NCI-H226 (cell line): ENCODE data around the gene BCO1.

ENCODE experiments used
- DNase-seq: peaks from one replicate; pipeline ENCODE4 v3.0.0-alpha.2; 2015

The BCO1 gene

DNA sequence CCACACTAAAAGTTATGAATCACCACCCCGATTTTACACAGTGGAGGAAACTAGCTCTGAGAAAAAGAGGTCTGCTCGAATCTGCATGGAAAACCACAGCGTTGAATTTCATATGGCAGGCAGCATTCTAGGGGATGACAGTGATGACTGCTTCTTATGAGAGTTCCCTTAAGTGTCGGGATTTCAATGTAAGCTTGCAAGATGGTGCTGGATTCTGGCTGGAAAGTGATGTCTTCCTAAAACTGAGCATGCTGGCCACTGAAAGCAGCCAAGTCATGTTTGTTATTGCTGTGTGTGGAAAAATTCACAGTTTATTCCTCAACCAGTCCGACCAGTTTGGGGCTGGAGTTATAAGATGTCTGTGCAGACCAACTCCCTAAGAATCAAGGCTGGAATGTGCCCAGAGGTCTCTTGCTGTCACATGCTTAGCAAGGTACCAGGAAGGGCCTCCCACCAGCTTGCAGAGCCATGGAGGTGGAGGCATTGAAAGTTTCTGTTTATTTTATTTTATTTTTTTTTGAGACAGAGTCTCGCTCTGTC, 39.1 kb downstream of the BCO1 start:
- DNase-seq: no peak

DNA sequence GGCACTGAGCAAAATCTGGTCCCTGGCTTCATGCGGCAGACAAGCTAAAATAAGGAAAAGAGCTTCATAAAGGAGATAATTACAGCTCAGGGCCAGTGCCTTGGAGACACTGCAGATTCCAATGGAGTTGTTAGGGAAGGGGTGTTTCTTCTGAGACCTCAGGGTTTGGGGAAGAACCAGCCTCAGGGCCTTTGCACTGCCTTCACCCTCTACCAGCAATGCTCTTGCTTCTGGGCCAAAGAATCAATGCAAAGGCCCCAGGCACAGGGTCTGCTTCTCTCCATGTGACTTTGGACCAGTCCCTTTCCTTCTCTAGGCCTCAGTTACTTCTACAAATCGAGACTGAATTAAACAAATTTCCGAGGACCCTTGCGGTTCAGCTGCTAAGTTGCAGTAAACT, 40.0 kb downstream of the BCO1 start:
- no peak for DNase-seq

DNA sequence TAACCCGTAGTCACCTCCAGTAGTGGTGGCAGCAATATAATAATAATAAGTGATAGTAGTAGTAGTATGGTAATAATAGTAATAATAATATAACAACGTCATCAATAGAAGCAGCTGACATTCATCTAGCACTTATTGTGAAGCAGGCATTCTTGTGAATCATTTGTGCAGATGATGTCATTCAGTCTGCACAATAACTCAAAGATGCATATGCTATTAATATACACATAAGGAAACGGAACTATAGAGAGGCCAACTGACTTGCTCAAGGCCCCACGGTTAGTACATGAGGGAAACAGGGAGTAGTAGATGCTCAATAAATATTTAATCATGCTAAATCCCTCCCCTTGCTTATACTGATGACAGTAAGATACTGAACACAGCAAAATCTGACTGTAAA, 40.9 kb downstream of the BCO1 start:
- DNase-seq: no peak

DNA sequence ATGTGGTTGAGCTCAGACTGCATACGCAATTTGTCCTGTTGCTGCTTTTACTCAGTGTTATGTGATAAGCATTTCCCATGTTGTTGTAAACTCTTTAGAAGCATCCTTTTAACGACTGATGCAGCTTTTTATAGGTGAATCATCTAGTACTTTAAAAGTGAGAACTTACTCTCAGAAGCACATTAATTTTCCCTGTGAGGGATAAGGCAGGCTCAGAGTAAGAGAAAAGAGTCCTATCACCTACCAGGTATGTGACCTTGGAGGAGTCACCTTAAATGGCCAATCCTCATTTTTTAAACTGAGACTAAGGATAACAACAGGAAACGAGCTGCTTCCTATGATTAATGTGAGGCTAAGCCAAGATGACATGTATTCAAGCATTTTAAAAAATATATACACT, 41.9 kb downstream of the BCO1 start:
- DNase-seq: peak; percentile 73

DNA sequence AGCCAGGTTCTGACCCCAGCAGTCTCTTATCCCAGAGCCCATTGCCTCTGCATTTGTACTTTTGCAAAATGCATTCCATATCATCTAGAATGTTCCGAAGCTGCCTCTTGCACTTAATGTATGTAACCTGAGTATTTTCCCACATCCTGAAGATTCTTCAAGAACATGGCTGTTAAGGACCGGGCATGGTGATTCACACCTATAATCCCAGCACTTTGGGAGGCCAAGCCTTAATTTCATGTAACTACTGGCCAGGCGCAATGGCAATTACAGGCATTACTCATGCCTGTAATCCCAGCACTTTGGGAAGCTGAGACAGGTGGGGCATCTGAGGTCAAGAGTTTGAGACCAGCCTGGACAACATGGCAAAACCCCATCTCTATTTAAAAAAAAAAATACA, 44.6 kb downstream of the BCO1 start:
- DNase-seq: no peak

DNA sequence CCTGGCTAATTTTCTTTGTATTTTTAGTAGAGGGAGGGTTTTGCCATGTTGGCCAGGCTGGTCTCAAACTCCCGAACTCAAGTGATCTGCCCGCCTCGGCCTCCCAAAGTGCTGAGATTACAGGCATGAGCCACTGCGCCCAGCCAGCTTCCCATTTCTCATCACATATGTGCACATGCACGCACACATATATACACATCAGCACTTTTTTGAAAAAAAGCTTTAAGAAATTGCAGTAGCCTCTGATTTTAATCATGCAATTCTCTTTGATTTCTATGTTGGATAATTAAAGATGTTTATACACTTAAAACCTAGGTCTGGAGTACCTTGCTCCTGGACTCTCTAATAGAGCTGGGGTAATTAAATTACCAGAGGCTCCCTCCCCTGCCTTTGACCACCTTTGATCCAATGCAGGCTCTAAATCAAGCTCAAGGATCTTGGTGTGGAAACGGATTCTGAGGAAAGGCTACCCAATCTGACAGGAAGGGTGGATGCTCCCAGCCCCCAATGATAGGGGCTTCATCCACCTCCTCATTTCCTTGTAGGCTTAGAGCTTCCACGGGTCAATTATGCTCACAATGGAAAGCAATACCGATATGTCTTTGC, 46.6 kb downstream of the BCO1 start:
- DNase-seq: no peak

DNA sequence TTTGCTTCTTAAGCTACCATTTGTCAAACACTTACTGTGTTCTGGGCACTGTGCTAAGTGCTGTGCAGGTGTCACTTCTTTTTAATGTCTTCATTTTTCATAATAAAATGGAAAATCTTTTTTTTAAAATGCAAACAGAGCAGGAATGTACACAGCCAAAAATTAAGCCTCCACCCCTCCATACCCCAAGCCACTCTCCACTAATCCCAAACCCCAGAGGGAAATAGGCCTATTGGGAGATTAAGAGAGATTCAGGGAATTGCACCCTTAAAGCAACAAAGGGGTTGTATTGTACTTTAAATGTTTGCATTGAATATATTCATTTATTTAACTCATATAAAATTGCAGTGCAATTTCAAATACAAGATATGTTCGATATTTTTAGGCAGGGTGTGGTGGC, 47.7 kb downstream of the BCO1 start:
- DNase-seq: no peak

DNA sequence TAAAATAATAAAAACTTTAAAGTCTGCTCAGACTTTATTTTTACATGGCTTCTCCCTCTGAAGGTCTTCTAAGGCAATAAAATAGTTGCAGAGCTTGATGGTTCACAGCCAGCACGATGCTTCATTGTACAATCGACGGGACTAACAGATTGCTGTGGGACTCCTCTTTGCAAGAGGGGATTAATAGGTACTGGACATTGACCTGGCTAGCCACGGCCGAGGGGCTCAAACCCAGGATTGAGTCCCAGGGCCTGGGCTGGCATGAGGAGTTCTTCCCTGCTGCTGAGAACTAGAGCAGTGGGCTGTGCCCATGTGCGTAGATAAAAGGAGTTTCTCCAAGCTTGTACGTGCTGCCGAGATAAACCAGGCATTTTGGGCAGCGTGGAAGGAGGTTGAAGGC, 52.6 kb downstream of the BCO1 start:
- no peak for DNase-seq

DNA sequence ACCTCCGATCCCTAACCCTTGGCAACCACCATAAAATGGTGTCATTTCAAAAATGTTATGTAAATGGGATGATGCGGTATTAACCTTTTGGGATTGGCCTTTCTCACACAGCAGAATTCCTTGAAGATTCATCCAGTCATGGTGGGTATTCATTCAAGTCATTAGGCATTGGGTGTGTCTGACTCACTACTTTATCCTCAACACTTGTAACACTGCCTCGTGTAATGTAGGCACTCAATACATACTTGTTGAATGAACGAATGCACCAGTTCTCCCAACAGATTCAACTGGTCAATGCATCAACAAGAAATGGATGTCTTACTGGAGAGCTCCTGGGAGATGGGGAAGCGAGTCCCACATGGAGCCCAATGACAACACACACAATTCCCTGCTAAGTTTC, 54.4 kb downstream of the BCO1 start:
- DNase-seq: peak; percentile 59

DNA sequence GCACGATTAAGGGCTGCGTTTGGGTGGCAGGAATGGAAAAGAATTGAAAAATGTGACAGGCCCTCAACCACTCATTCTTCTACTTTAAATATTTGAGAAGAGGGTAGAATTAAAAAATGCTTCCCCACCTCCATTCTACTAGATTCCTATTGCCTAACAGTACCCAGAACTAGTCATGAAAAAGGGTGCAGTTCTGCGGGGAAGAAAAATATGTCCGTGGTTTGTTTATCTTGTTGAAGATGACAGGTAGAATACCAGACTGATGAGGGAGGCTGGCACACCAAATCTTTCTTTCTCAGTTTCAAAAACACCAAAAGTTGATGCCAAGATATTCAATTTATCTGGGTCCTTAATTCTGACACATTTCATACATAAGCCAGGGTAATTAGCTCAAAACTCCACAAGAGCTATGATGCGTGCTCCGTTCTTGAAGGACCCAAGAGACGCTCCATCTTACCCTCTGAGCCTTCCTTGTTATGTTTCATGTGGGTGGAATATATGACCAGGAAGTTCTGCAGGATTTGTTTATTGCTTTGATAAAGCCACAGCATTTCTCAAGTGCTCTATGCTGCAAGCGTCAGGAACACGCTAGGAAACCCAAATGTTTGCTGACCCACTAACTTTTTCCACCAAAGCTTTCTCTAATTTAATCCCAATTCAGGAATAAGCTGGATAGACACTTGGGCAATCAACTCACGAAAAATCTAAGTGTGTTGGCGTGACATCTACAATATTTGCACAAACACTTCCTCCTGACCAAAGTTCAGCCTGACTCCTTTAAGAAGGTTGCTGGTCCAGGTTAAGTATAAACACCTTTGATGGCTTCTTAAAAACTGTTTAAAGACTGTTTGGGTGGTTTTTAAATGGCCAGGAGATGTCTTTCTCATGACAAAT, 55.7 kb downstream of the BCO1 start:
- peak; percentile 82 for DNase-seq

DNA sequence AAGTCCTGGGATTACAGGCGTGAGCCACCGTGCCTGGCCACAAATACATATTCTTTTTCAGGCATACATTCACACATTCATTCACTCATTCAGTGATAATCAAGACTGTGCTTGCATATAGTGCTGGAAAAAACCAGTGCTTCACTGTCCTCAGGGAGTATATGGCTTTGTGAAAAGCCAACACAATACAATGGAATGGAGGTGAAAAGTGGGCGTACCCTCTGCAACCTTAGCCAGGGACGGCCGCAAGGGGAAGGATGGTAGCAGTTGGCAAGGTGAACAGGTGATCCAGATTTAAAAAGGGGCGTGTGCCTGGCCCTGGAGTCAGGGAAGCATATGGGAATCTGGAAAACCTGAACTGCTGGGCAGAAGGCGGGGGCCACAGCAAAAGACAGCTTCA, 58.1 kb downstream of the BCO1 start:
- no peak for DNase-seq

DNA sequence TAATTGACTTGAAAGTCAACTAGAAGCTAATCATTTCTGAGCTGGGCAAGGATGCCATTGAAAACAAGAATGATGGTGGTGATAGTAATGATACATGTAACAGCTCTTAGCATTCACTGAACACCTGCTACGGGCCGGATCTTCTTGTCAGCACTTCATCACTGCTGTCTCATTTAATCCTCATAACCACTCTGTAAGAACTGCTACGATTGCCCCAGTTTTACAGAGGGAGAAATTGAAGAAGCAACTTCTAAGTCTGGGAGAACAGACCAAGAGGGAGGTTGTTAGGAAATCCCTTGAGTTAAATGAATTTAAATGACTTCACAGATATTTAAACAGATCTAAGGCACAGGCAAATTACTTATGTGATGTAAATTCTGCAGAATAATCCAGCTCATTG, 69.3 kb downstream of the BCO1 start:
- no peak for DNase-seq

DNA sequence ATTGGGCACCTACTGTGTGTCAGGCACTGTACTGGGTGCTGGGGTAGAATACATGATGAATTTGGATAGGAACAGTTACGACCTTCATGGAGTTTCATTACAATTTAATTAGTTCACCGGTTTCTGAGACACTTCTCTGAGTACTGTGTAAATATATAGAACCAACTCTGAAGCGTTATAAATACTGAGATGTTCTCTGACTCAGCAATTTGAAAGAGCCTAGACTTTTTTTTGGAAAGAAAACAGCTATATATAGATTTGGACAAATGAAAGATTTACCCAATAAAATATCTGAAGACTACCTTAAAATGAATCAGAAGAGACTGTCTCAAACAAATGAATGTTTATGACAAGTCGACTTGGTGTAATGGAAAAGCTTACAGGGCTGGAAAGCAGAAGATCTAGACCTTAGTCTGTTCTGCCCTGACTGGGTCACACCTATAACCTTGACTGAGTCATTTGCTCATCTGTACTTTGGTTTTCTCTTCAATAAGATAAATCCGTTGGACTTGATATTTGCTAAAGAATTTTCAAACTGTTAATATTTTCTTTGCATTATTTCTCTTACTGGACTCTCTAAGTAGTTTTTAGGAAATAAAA, 71.7 kb downstream of the BCO1 start:
- DNase-seq: no peak

DNA sequence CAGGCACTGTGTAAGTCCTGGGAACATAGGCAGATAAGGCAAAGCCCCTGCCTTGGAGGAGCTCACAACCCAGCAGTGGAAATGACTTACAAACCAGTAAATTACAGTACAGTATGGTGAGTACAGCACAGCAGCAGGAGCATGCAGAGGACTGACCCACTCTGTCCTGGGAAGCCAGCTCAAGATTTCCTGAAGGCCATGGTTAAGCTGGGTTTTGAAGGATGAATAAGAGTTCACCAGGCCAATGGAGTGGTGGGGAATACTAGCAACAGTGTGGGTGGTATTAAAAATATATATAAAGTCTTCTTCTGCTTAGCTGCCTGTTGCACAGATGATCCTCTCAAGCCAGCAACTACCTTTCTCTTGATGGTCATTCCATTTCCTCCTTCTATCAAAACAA, 73.3 kb downstream of the BCO1 start:
- DNase-seq: no peak

DNA sequence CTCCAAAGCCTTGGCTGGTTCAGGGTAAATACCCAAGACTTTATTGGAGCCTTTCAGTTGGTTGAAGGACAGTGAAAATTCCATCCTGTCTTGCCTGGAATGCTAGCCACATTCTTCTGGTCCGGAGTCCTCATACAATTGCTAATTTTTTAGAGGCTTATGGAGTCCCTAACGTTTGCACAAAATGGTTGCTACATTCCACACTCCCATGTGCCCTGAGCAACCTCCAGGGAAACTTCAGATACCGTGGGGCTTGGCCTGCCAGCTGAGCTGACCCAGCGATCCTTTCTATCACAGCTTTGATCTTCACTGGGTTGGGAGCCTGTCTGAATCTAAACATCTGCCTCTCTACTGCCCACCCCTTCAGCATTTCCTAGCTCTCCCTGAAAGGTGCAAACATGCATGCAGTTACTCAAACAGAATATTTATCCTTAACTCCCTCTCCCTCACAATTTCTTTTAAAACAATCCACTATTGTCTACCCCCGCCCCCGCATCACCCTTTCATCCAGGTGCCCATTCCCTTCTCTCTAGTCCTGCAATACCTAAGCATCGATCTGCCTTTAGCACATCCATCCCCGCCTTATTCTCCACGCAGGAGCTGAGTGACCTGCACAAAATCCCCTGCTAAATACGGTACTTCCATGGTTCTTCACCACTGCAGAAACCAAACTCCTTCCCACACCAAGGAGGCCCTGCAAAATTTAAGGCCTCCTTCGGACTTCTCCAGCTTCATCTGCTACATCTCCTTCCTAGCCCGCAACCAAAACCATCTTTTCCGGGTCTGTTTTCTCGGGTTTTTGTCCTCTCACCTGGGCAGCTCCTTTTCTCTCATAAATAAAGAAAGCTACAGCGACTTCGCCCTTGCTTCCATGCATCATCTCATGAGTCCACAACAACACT, 75.5 kb downstream of the BCO1 start:
- no peak for DNase-seq

DNA sequence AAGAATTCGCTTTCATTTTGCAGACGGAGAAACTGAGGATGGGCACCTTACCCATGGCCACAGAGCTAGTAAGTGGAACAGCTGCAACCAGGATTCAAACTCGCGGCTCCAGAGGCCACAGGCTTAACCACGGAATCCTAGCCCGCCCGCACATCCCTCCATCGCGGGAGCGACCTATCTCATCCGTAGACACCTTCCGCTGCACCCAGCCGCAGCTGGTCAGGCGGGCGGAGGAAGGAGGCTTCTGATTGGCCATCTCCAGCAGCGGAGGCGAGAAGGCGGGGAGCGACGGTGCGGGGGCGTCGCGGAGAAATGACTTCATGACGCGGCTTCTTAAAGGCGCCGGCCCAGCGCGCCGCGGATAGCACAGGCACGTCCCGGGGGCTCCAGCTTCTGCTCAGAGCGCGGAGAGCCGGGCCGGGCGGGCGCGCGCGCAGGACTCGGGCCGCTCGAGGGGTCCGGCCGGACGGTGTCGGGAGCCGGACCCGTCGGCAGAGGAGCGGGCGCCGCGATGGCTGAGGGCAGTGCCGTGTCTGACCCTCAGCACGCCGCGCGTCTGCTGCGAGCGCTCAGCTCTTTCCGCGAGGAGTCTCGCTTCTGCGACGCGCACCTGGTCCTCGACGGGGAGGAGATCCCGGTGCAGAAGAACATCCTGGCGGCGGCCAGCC, 76.2 kb downstream of the BCO1 start, which contains the start of gene GAN:
GAN (plus strand) TSS at position 360 of the 668 bp plus-strand sequence; CDS start at position 512, 152 bp downstream.
- DNase-seq: peak; percentile 96

DNA sequence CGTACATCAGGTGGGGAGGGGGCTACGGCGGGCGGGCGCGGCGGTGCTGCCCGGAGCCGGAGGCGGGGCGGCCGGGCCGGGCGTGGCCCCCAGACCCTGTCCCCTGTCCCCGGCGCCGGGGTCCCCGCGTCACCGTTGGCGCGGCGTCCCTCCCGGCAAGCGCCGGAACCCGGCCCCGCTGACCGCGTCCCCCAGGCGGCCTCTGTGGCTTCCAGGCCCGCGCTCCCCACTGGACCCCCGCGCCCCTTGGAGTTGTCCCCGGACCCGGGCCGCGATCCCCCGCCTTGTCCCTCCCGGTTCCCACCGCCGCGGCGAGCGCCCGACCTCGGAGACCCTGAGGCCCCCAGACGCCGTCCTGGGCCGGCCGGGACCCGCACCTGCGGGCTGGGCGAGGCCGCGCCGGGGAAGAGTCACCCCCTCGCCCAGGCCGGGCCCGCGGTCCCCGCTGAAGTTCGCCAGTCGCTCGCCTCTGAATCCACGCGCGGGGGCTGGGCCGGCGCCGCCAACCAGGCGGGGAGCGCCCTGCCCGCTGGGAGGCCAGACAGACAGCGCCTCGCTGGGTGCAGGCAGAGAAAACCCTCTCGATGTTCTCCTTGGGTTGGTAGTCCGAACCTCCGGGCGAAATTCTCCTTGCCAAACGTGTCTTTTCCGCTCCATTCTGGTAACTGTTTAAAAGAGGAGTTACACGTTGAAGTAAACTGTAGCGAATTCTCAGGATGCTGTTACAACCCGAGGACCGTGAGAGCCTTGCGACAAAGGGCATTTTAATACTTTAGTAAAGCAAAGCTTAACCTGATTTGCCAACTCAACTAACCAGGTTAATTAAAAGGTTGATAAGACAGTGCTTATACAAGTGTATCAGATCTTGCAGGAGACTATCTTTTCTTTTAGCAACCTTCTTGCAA, 77.0 kb downstream of the BCO1 start:
- DNase-seq: peak; percentile 62

DNA sequence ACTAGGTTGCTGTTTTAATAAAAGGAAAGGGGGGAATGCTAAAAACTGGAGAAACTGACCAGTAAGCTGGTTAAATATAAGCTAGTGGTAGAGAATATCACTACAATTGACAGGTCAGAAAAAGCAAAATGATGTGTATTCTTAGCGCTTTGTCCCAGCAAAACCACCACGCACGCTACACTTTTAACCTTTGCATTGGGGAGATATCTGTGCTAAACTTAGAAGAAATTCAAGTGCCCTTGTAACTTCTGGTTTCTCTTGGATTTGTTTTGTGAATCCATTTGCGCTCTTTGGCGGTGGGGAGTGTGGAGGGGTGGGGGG, 77.6 kb downstream of the BCO1 start:
- DNase-seq: no peak

DNA sequence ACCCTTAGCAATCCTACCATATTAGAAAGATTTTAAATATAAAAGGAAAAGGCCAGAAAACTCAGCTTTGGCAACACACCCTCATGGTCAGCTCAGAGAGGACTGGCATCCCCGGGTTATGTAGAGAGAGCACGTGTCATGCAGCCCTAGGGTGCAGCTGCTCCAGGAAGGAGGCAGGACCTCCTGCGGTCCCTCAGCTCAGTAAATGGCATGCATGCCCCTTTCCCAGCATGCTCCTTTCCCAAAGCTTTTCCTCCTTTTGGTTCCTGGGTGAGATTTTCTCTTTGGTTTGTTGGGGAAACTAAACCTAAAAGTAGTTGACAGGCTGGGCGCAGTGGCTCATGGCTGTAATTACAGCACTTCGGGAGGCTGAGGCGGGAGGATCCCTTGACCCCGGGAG, 80.2 kb downstream of the BCO1 start:
- no peak for DNase-seq

DNA sequence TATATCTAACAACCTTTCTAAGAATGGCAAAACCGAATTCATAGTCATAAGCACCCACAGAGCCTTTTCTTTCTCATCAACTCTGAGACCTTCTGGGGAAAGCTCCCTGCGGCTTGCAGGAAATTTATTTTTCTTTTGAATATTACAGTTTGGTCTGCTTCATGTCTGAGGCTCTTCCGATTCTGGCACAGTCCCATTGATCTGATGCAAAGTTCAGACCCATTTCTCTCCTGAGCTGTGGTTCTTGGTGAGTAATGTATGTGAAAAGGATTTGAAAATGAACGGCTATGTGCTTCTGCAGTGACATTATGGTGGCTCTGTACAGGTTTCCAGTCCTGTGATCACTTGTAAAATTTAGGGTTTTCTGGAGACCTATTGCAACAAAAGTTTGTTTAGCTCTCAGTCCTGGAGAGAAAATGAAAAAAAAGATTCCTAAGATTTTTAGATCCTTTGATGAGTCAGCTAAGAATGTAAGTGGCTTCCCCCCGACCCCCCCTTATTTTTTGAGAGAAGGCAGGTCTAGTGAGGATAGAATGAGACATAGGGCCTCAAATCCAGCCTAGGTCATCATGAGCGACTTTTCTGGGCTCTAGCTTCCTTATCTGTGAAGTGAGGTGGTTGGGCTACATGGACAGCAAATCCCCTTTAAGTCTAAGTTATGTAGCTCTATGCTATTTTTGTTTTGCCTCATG, 80.9 kb downstream of the BCO1 start:
- peak; percentile 67 for DNase-seq

DNA sequence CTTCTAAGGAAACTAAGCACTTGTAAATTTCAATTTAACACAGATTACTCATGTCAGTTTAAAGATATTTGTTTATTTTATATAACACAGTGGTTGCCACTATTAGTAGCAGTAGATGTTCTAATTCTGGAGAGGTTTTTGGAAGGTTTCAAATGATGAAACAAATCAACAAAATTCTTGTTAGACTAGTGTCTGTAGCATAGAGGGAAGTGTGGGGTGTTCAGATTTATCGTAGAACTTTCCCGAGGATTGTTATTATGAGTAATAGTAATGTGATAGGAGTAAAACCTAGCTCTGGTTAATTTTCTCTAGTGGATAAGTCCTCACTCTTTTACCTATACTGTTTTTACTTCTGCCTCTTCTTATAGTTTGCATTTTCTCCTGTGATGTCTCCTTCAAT, 82.5 kb downstream of the BCO1 start:
- DNase-seq: no peak
